HepG2 (cell line): Measurements from ENCODE around the gene HSD17B11. TPM values are rescaled to one million over a fixed set of nuclear protein-coding genes. Genes with fewer than 3 reads are reported as not detected.

Experiments
- EP300 ChIP-seq, 3 experiments: sonication (generic) in 1 of 3; formaldehyde crosslinking in 1 of 3; IDR thresholded peaks; 2 replicates each; pipeline versions ENCODE4 v1.5.1 to v1.6.1; 2011 to 2020; ENCODE audit warnings: low read depth in 2 of 3, low read length in 2 of 3, borderline replicate concordance in 1 of 3, improper control_type of control experiment in 1 of 3, mild to moderate bottlenecking in 1 of 3, missing genetic modification reagents in 1 of 3, moderate library complexity in 1 of 3
- GATAD2A ChIP-seq: IDR thresholded peaks from 2 replicates; pipeline ENCODE4 v1.6.1; 2016
- HNF1A ChIP-seq, 2 experiments: sonication (generic) in 1 of 2; formaldehyde crosslinking in 1 of 2; IDR thresholded peaks; 2 replicates each; pipeline versions ENCODE4 v1.4.0 to v1.6.1; 2016 to 2020; ENCODE audit warnings: borderline replicate concordance in 1 of 2, low read depth in 1 of 2, mild to moderate bottlenecking in 1 of 2, missing genetic modification reagents in 1 of 2
- MTA3 ChIP-seq: sonication (generic); formaldehyde crosslinking; IDR thresholded peaks from 2 replicates; pipeline ENCODE4 v1.4.0; 2020; ENCODE audit warnings: missing genetic modification reagents
- NFAT5 ChIP-seq: sonication (generic); formaldehyde crosslinking; IDR thresholded peaks from 2 replicates; pipeline ENCODE4 v1.4.0; 2020; ENCODE audit warnings: missing genetic modification reagents
- ZBTB49 ChIP-seq: sonication (generic); formaldehyde crosslinking; IDR thresholded peaks from 2 replicates; pipeline ENCODE4 v1.4.0; 2020; ENCODE audit warnings: missing genetic modification reagents, borderline replicate concordance
- ZNF512 ChIP-seq: sonication (generic); formaldehyde crosslinking; IDR thresholded peaks from 2 replicates; pipeline ENCODE4 v1.4.0; 2020; ENCODE audit warnings: mild to moderate bottlenecking, missing genetic modification reagents
- polyA plus RNA-seq, 8 experiments: library from polyadenylated mRNA; depleted of rRNA in 3 of 8; stranded (reverse) in 7 of 8; unstranded in 1 of 8; fragments of >200 nt; fragmentation: Illumina TruSeq in 4 of 8; extraction: Trizol in 4 of 8; gene quantifications; 2 replicates each; pipeline versions ENCODE4 v1.2.1 to v1.2.3, GENCODE V29; 2011 to 2016; ENCODE audit warnings: low read depth in 4 of 8, missing spikeins in 1 of 8, mixed read lengths in 1 of 8; ENCODE audit not compliant: insufficient read depth in 1 of 8
- total RNA-seq, 5 experiments: library from RNA; depleted of rRNA; stranded (reverse); fragments of >200 nt; fragmentation: Illumina TruSeq; extraction: Trizol; gene quantifications; 2 replicates each; pipeline ENCODE4 v1.2.3, GENCODE V29; 2016; ENCODE audit warnings: low read depth in 1 of 5

Gene HSD17B11
- total and polyA plus RNA-seq, 2 of the 13 experiments (the other 11 are each of a cell fraction or from before 2014, with no cell fraction given), result 121 to 158 TPM

- no peak for TF ChIP-seq ZNF512 (CRISPR knock-in tag)
- TF ChIP-seq GATAD2A (CRISPR knock-in tag), result peak; percentile 60
- TF ChIP-seq MTA3 (CRISPR knock-in tag), result no peak
- TF ChIP-seq NFAT5 (CRISPR knock-in tag), result peak; percentile 18; the same call in 1 of the 2 replicates
- no peak for TF ChIP-seq ZBTB49 (CRISPR knock-in tag)
- 0 out of 4 replicates have a peak, but pooled peaks of 1 of the 2 experiments have one; percentile 3 for TF ChIP-seq EP300 (IDR thresholded peaks at IDR 0.05; ENCODE audit: low read depth in 2 of 2, low read length in 2 of 2)
- 0 out of 2 replicates have a peak, but pooled peaks have one; percentile 16 for TF ChIP-seq EP300 (CRISPR knock-in tag; IDR thresholded peaks at IDR 0.05; ENCODE audit: borderline replicate concordance)
- TF ChIP-seq HNF1A (IDR thresholded peaks at IDR 0.05; ENCODE audit: low read depth), result no peak
- peak; percentile 85 for TF ChIP-seq HNF1A (CRISPR knock-in tag; IDR thresholded peaks at IDR 0.05; ENCODE audit: borderline replicate concordance)
These were observed 31.4 kb upstream of the HSD17B11 start, which contains the start of gene NUDT9 (continued) for GRCh38 chr4:87422104-87423052.
